GM19193 (cell line): Measurements from ENCODE around the gene RARA.

Source experiments
- POLR2A ChIP-seq: IDR thresholded peaks from 4 replicates; pipeline ENCODE4 v1.6.1; 2011; ENCODE audit not compliant: insufficient read depth, insufficient read length; ENCODE audit errors: extremely low read depth

Gene RARA

DNA sequence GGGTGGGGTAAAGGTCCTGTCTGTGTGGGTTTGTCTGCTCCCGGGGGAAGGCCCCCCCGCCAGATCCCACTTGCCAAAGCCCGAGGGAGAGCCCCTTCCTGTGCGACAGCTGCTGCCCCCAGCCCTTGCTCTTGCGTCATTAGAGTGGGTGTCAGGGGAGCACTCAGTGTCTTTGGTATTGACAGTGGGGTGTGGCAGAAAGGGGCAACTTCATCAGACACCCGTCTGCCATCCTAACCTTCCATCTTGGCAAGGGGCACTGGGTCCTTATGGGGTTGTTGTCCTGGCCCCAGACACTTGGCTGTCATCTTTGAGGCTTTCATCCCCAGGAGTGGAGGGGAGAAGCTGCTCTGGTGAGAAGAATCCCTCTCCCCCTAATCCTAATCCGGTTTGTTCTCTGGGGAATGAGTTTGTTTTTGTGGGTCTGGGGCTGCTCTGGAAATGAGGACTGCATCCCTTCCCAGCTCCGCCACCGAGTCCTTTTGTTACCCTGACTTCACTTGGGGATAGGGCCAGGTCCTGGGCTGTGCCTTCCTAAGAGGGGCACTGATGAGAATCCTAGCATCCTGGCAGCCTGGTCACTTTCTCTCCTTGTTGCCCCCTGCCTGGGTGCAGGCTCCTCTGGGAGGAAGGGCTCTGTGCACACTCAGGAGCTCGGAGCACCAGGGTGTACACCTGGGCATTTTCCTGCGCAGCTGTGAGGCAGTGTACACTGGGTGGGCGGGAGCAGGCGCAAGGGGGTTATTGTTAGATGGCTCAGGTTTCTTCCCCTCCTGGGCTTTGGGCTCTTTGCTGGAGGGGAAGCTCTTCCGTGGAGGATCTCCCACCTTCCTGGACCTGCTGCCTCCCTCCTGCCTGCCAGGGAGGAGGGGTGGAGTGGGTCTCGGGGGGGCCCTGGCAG is 34.5 kb downstream of the RARA start:
- no peak for TF ChIP-seq POLR2A

DNA sequence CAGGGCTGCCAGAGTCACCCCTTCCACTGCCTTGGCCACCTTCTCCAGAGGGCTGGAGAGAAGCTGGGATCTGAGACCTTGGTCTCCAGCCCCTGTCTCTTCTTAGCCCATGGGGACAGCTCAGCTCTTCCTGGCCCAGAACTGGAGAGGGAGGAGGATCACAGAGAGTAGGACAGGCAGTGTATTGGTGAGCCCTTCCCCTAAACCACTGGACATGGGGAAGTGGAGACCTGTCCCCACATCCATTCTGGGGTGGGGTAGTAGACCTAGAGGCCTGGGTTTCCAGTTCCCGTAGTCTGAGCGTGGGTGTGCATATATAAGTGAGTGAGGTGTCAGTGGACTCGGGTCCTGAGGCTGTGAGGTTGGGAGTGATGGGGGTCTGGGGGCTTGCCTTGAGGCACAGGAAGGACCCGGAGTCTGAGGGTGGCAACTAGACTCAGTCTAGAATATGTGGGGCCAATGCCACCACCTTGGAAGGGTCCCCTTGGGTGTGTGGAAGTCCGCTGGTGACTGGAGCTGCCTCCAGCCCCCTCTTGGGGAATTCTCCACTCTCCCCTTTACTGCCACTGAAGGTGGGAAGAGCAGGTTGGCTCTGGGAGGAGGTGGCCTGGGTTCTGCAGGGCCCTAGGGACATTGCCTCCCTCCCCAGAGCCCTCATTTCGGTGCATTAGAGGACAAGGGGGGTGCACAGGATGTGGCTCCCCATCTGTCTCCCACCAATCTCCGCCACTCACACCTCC is 35.6 kb downstream of the RARA start:
- no peak for TF ChIP-seq POLR2A

DNA sequence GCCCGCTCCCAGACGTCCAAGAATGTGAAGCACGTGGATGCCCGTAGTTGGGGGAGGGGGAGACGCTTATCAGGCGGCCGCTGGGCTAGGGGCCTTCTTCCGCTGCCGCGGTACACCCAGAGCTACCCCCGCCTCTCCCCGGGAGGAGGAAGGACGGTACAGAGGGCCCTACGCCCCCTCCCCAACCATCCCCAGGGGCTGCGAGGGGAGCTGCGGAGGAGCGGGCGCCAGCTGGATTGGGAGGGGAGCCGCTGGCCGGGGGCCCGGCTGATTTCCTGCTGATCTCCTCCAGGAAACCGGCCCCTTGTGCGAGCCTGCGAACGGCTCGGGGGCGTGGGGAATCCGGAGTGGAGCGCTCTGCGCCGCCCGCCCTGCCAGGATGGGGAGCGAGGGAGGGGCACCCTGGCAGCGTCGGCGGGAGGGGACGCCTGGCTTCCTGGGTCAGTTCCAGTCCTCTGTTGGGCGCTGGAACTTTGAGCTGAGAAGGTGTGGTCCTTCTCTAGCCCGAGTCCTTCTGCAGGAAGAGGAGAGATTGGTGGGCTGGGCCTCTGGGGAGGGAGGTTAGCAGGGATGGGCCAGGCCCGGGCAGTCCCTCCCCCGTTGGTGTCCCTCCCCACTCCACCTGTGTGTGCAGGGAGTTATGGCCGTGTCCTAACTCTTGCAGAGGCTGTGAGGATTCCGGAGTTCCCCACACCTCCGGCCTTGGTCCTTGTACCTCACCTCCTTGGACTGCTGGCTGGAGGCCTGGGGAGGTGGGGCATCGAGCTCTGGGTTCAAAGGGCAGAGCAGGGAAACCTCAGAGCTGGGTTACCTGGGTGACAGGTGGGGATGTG is 36.4 kb downstream of the RARA start:
- peak; percentile 22 for TF ChIP-seq POLR2A

DNA sequence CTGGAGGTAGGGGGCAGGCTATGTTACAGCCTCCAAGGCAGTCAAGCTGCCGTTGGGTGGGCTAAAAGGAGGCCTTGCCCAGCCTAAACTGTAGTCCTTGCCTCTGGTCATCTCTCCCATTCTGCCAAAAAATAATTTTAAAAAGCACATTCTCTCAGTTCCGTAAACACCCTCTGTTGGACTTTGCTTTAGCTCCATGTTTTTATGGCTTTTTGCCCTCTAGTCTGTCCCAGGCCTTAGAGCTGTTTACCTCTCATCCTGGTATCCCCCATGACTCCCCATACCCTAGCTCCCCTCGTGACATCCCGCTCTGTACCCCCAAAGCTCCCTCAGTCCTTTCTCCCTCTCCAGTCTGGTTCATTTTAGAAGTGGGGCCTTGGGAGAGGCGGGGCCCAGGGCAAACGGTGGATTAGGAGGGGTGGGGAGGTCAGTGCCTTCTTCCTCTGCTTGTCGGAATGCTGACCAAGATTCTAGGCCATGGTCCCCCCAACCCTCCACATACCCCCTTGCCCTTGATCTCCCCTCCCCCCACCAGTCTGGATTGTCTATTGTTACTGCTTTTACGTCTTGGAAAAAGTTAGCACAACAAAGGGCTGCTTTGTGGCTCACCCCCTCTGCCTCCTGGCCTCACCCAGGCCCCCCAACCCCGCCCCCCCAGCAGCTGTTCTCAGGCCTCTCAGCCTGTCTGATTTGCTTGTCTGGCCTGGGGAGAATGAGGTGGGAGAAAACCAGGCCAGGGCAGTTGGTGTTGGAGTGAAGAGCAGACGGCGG is 37.2 kb downstream of the RARA start:
- TF ChIP-seq POLR2A, result no peak

DNA sequence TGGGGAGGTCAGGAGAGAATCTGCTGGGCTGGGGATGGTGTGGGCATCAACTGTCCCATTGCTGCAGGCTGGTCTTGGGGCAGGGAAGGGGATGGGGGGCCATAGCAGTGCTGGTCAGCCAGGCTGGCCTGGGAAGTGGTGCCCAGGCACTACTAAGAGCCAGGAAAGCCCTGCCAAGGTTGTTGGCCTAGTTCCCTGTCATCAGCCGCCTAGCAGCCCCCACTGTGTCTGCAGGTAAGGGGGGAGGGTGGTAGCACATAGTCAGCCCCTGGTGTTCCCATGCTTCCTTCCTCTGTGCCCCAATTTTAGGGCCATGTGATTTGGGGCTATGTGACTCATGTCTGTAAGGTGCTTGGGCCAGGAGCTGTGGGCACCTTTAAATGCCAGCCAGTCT is 37.8 kb downstream of the RARA start:
- no peak for TF ChIP-seq POLR2A

DNA sequence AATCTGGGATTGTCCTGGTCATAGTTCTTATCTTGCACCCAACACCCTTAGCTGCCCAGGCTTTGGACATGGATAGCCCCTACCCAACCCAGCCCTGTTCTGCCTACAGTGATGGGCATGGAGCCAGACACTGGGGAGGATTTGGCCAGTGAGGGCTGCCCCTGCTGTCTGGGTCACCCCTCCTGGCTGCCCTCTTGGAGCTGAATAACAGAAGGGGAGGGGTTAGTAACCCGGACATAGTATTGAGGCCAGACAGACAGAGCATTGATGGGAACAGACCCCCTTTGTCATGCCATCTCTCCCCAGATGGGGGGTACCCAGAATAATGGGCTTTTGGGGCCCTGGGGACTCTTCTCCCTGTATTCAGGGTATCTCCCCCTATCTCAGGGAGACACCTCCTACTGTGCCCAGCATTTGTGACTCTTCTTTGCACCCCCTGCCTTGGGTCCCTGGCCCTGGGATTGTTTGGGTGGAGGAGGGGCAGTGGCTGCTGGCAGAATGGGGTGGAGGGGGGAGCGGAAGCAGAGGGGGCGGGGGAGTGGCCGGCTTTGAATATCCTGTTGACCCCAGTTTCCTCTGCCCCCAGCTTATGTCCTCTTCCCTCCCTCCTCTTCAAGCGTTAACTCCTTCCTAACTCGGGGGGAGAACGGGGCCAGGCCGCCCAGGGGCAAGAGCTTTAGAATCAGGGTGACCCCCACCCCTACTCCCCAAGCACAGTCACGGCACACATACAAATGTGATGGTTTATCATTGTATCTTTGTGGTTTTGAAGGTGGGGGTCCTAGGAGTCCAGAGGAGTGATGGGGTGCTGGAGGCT is 38.5 kb downstream of the RARA start:
- no peak for TF ChIP-seq POLR2A

DNA sequence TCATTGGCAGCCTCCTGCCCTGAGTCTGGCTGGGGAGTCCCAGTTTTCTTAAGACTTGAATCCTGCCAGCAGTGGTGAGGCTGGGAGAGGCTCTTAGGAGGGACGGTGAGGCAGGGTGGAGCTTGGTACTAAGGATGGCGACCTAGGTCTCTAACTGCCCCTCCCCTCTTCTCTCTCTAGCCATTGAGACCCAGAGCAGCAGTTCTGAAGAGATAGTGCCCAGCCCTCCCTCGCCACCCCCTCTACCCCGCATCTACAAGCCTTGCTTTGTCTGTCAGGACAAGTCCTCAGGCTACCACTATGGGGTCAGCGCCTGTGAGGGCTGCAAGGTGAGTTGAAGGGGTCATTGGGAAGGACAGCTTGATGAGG is 39.1 kb downstream of the RARA start:
- no peak for TF ChIP-seq POLR2A

DNA sequence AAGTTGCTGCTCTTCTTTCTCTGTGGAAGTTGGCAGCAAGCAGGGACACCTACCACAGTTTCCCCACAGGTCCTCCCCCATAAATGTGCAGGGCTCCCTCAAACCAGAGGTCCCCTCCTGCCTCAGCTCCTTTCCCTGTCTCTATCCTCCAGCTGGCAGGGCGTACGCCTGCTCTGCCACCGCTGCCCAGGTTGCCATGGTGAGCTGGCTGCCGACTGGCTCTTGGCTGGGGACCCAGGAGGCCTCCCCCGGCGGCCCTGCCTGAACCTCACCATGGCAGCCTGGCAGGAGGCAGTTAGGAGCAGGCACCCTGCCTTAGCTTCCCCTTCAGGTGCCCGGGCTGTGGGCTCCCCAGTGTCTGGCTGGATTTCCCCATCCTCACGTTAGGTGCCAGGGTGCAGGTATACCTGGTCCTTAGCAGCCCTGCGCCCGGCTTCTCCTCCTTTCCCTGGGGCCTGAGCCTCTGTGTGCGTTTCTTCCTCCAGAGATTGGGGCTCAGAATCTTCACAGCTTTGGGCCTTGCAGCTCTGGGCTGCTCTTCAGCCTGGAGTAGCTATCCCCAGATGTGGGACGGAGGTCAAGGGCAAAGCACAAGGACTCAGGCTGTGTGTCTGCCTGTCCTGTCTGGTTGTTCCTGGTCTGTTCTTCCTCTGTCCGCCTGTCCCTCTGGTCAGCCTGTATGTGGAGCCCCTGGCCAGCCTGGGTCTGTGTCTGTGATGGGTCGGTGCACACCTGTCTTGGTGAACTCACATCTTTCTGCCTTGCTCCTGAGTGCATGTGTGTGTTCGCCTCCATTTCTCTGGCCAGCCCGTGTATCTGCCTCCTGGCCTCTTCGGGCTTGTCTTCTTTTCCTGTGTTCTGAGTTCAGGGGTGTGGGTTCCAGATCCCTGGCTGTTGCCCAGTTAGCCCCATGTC is 39.8 kb downstream of the RARA start:
- TF ChIP-seq POLR2A, result no peak

DNA sequence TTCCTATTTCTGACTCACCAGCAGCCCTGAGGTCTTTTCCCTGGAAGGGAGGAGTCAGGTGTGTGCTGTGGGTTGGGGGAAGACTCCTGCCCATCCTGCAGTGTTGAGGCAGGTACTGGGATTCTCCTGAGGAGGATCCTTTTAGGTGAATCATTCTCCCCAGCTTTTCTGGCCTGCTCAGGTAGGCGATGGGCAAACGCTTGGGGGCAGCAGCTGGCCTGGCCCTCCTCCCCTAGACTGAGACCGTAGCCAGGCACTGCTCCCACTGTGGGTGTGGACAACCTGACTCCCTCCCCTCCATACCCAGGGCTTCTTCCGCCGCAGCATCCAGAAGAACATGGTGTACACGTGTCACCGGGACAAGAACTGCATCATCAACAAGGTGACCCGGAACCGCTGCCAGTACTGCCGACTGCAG is 40.5 kb downstream of the RARA start:
- TF ChIP-seq POLR2A, result no peak

DNA sequence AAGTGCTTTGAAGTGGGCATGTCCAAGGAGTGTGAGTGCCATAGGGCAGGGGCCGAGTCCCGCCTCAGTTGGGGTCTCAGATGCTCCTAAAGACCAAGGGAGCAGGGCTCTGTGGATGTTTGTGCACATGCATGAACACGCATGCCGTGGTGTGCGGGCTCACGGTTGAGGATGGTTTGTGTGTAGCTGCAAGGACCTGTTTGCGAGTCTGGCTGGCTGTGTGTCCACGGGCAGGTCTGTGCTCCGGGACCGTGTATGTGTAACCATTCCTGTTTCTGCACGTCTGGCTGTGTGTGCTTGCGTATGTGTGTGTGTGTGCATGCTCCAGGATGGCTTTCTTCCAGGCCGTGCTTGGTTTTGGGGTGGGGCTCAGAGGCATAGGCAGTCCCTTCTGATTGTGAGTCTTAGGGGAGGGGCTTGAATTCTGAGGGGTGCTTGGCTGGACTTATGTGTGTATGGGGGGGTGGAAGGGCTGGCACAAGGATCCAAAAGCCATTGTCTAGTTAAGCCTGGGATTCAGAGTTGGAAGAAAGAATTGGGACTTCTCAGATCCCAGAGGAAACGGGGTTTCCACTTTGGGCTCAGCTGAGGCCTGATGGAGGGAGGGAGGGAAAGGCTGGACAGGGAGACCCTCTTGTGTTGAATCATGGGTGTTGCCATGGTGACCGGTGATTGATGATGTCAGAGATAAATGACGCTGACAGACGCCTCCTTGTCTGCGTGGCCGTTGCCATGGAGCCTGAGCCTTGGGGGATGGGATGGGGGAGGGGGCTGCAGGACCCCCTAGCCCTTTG is 41.1 kb downstream of the RARA start:
- no peak for TF ChIP-seq POLR2A

DNA sequence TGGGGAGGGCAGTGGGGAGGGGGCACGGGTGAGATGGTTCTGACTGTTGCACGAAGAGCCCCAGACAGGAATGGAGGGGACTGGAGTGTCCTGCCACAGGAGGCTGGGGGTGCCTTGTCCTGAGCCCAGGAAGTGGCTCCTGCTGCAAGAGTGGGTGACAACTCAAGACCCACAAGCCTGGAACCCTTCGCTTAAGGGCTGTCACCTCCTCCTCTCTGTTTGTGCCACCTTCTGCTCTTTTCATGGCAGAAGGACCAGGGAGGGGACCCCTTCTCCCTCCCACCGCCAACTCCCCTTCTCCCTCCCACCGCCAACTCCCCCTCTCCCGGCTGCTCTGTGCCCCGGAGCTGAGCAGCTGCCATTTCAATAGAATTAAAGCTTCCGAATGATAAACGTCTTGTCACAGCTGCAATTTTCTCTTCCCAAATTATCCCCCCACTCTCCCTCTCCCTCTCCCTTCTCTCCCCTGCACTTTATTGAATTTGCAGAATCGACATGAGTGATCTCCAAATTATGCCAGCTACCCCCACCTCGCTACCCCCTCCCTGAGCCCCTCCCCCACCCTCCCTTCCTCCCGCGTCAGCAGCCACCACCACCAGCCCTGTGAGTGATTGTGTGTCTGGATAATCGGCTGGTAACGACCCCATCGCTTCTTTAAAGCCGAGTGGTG is 41.8 kb downstream of the RARA start:
- no peak for TF ChIP-seq POLR2A
